HG02759 (cell line): ENCODE measurements around the gene SLC35G3.
"Not testable (repeated sequence)": the region's sequence is repeated elsewhere in the genome, so short reads cannot be mapped to it uniquely, and the experiment has no call there.

Experiments used
- ATAC-seq: cut with Tn5 transposase; IDR thresholded peaks from one replicate; pipeline ENCODE4 v1.9.1; 2021; ENCODE audit warnings: mild to moderate bottlenecking, moderate library complexity; ENCODE audit not compliant: unreplicated experiment

Gene SLC35G3

DNA sequence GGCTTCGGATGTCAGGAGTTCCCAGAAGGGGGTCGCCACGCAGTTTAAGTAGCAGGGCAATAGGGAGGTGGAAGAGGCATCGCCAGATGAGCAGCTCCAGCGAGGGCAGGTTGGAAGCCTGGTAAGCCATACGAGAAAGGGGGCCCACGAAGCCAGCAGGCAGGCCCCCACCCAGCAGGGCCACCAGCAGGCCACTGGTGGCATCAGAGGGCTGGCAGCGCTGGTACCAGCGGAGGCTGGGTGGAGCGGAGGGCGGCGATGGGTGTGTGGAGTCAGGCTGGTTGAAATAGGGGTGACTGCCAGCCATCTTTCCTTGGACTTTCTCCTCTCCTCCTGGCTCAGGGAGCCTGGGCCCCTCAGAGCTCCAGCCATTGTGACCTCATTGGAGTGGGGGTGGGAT is at the start of gene SLC35G3:
Gene SLC35G3 (minus strand): TSS at position 393 of the 400 bp plus-strand sequence. CDS start 86 bp downstream, at position 307.
- not testable (repeated sequence) for ATAC-seq

DNA sequence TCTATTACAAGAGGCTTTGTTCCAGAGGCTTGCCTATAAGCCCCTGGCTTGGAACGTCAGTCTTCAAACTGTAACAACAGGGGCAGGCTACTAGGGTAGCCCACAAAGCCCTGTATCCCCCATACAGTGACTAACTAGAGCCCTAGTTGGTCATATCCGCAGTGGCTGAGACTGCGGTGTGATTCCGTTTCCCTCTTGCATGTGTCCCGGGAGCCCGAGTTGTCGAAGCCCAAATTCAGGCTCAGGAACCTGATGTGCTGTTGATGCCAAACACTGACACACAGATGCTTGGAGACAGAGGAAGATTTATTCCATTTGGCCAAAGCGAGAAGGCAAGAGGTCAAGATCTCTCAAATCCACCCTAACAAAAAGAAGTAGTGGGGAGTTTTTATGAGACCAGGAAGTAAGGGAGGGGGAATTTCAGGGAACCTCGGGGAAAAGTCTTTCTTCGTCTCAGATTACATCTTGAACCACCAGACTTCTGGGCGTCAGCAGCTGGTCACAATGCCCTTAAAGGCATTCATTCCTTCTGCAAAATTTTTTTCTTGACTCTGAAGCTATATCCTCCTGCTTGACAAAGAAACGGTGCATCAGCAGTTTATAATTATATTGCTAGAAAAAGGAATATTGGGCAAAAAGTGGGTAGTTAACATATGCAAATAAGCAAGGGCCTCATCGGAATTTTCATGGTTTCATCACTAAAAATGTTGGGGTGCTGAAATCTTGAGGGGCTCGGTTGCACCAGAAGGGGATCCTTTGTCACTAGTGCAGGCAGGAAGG is 49.6 kb upstream of the SLC35G3 start:
- no peak for ATAC-seq

DNA sequence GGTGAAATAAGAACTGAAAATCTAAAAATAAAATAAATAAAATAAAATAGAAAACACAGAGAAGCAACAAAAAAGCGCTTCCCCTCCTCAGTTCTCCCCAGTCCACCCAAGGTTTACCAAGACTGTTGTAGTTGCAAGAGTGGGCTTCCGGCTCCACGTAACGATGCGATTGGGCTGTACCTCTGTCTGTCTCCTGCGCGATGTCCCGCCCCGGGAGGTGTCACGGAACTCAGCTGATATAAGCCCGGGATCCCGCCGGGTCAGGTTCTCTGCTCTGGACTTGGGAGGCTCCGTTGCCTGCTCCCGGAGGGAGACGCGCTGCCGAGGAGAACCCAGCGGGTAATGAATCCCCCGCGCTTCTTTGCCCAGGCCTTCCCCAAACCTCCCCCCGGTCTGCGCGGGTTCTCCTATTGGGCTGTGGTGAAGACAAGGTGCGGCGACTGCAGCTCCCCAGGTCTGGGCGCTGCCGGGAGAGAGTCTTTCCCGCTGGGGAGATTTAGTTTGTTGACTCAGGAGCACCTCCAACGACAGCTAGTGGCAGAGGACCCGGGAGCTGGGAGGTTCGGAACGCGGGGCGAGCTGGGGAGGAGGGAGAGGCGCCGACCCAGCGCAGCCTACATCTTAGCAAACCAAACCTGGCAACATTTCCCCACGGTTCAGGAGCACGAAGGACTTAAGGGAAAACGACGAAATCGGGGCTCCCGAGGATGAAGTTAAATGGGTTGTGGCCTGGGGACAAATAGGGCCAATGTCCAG is 48.8 kb upstream of the SLC35G3 start, which contains the start of gene SLFN5:
Gene SLFN5 (plus strand): TSS at position 268 of the 756 bp plus-strand sequence. CDS start 15,619 bp downstream, outside the sequence.
- peak; percentile 60 for ATAC-seq

DNA sequence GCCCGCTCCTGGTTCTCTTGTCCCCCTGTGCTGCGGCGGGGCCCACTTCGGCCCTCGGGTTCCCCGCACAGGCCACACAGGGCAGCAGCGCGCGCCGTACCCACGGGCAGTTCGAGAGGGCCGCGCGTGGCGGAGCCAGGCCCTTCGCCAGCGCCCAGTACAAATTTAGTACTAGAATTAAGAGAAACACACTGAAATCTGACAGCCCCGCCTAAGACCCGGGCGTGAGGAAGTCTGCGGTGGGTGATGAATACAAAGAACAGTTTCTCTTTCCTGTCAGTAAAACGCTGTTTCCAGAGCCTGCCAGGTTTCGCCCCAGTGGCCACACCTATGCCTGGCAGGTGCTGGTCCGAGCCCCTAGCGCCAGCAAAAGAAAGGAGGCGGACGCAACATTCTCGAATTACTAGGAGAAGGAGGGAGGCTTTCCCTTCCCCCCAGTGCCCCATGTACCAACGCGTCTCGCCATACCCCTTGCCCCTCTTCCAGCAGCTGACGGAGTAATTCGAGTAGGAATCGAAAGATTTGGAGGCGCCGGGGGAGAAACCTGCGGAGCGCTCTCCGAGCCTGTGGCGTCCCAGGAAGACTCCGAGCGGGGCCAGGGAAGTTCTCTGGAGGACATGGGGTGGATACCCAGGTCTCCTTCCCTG is 48.1 kb upstream of the SLC35G3 start:
- ATAC-seq = peak; percentile 44

DNA sequence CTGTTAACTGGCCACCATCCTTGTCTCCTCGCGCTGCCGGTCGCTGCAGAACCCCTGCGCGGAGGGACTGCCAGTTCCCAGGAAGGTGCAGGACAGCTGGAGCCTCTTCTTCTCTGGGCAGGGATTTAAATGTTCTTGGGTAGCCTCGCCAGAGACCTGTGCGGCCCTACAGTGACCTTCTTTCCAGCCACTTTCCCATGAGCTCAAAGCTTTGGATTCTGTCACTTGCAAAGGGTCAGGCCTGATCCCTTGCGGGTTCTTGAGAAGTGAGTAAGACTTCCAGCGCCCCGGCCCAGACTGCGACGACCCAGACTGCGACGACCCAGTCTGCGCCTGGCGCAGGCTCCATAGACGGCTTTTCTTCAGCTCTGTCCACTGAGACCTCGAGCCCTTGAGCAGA is 47.3 kb upstream of the SLC35G3 start:
- ATAC-seq = no peak

DNA sequence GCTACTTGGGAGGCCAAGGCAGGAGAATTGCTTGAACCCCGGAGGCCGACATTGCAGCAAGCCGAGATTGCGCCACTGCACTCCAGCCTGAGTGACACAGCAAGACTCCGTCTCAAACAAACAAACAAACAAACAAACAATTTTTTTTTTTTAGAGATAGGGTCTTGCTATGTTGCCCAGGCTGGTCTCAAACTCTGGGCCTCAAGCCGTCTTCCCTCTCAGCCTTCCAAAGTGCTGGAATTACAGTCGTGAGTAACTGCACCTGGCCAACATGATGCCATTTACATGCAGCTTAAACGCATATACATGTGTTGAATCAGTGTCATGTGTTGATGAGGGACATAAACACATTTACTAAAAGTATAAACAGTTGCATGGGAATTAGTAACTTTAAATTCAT is 46.7 kb upstream of the SLC35G3 start:
- no peak for ATAC-seq

DNA sequence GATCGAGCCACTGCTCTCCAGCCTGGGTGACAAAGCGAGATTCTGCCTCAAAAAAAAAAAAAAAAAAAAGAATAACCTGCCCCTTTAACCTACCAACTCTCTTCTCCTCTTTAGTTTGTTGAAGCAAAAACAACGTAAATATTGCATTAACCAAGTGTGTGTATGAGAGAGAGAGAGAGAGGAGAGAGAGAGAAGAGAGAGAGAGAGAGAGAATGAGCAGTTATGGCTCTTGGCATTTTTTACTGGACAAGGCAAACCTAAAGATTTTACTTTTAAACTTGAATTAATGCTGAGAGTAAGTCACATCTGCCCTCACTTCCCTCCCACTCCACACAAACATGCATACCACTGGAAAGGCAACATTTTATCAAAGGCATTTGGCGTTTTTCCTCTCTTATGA is 45.6 kb upstream of the SLC35G3 start:
- ATAC-seq = no peak

DNA sequence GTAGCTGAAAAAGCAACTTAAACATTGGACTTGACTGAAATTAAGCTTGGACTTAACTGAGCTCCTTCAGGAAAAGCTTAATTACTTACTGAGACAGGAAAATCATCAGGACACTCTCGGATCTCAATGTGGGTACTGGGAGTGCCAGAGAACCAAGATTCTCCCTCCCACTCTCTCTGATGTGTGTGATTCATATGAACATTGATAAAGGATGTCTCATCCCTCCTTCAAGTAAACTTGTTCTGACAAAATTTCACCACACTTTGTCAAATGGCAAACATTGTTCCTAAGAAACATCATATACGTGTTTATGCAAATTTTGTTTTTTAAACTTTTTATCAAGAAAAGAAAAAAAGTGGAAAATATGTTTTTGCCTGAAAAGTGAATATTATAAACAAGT is 44.6 kb upstream of the SLC35G3 start:
- no peak for ATAC-seq

DNA sequence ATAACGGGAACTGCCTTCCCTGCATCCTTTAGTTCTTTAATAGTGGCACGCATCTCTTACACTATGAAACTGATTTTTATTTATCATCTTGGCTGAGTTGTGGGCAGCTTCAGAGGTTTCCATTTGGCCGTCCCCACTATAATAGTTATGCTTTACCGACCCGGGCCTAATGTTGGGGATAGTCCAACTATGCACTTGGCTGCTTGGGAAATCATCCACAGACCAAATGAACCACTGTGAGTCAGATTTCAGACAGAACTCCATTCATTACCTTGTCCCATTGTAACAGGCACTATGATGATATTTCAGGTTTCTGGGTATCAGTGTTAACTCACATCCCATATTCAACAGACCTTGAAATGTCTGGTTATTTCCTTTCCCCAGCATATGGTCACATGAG is 42.6 kb upstream of the SLC35G3 start:
- ATAC-seq = no peak

DNA sequence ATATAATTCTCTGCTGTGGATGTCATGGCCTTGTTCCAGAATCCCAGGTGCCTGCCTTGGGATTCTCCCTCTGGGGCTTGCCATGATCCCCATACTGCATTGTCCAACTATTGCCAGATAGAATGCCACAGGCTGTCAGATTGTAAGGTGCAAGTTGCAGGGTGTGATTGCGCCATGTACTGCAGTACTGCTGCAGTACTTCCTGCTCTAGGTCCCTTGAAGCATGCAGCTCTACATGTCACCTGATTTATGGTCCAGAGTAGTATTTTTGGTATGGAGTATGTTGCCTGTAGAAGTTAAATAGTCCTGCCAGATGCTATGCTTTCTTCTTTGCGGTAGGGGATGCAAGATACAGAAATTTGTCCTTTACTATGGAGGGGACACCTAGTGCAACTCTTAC is 41.7 kb upstream of the SLC35G3 start:
- no peak for ATAC-seq

DNA sequence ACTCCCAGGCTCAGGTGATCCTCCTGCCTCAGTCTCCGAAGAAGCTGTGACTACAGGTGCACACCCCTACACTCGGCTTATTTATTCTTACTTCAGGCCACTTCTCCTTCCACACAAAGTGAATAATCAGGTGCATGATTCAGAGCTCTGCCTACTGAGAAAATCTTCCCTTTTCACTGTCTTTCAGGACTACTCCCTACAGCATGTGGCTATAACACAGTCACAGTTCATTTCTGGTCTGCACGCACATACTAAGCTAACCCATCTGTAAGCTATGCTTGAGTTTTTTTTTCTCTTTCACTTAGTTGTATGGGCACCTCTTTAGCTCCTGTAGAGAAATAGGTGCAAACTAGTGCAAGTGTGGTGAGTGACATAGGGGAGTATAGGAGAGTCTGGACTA is 41.1 kb upstream of the SLC35G3 start:
- no peak for ATAC-seq

DNA sequence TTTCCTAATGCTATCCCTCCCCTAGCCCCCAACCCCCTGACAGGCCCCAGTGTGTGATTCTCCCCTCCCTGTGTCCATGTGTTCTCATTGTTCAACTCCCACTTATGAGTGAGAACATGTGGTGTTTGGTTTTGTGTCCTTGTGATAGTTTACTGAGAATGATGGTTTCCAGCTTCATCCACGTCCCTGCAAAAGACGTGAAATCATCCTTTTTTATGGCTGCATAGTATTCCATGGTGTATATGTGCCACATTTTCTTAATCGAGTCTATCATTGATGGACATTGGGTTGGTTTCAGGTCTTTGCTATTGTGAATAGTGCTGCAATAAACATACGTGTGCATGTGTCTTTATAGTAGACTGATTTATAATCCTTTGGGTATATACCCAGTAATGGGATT is 40.1 kb upstream of the SLC35G3 start:
- ATAC-seq = not testable (repeated sequence)

DNA sequence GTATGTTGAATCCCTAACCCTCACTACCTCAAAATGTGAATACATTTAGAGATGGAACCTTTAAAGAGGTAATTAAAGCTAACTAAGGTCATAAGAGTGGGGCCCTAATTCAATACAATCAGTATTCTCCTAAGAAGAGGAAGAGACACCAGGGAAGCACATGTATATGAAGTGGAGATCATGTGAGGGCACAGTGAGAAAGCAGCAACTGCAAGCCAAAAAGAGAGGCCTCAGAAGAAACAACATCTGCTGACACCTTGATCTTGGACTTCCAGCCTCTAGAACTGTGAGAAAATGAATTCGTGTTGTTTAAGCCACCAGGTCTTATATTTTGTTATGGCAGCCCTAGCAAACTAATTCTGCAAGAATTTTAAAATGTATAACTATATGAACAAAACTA is 35.4 kb upstream of the SLC35G3 start:
- ATAC-seq = no peak

DNA sequence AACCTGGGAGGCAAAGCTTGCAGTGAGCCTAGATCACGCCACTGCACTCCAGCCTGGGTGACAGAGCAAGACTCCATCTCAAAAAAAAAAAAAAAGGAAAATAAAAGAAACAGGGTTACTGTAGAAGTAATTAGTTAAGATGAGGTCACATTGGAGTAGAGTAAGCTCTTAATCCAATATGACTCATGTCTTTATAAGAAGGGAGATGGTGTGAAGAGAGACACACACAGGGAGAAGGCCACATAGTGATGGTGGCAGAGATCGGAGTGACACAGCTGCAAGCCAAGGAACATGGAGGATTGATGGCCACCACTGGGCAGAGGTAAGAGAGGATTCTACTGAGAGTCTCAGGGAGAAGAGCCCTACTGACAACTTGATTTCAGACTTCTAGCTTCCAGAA is 33.4 kb upstream of the SLC35G3 start:
- no peak for ATAC-seq

DNA sequence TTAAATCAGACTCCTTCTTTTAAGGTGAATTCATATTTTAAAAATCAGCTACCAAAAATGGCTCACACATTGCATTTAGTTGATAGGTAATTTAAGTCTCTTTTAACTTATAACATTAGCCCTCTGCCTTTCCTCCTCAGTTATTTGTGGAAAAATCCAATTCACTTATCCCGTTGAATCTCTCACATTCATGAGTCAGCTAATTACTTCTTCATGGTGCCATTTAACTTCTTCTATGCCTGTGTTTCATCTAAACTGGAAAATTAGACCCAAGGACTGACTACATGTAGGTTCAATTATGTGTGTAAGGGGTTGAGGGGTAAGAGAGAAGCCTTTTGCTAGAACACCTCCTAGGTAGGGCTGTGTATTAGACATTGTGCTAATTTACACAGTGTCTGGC is 30.2 kb upstream of the SLC35G3 start:
- ATAC-seq = no peak

DNA sequence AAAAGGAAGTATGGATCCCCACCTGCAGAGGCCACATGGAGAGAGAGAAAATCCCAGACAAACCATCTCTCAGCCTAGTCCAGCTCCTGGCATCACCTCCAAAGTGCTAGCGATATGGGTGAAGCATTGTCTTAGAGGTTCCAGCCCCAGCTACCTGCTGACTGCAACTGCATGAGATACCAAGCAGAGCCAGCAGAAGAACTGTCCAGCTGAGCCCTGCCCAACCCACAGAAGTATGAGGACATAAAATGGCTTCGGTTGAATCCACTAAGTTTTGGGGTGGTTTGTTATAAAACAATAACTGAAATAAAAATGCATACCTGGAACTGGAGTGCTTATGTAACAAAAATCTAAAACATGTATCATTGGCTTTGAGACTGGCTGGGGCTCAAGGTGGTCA is 28.3 kb upstream of the SLC35G3 start:
- no peak for ATAC-seq

DNA sequence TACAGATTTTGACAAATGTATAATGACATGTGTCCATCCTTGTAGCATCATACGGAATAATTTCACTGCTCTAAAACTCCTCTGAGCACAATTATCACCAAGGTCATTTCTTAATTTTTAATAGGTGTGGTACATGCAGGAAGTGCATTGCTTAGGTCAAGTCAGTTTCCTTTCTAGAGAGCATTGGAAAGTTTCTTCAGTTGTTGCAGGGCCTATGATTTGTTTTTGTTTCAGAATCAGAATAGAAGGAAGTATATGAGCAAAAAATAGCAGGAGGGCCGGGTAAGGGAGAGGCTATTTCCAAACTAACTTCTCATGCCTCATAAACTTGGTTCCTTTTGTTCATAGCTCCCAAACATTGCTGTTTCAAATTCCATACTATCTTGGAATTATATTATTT is 24.7 kb upstream of the SLC35G3 start:
- no peak for ATAC-seq

DNA sequence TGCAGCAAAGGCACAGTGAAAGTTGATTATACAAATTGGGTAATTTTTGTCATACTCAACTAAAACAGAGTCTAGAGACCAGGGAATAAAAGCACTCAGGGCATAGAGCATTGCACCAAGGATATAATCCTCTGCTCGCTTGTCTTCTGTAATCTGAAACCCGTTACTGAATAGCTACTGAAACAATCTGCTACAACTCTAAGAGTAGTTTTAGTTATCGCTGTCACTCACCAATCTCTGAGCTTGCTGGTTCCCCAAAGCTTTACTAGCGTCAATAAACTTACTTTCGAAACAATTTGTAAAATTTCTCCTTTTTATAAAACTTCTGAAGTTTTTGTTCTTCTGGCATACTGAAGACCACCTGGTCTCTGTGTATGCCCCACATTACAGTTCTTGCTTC is 22.9 kb upstream of the SLC35G3 start:
- no peak for ATAC-seq

DNA sequence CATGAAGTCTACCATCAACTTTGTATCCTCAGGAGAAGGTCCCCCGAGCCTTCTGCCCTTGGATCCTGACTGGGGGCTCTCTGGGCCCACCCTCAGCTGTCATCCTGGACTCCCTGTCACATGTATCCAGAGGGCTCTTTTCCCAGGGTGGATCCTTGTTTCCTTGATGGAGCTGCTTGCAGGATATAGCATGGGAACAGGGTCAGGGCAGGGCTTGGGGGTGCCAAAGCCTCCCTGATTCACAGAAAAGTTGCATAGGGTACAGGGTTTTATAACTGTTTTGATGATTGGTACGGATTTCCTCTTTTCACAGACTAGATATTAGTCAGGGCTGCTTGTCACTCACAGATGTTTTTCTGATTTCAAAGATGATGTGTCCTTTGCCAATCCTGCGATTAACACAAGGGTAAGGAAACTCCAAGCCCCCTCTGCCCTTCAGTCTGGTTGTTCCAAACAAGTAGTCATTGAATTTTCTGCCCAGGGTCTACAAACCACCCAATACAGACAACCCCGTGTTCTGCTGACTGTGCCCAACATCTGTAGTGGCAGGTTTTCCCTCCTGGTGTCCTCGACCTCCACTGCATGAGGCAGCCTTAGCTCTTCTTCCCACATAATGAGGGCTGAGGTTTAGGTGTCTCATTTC is 20.6 kb upstream of the SLC35G3 start:
- ATAC-seq = no peak

DNA sequence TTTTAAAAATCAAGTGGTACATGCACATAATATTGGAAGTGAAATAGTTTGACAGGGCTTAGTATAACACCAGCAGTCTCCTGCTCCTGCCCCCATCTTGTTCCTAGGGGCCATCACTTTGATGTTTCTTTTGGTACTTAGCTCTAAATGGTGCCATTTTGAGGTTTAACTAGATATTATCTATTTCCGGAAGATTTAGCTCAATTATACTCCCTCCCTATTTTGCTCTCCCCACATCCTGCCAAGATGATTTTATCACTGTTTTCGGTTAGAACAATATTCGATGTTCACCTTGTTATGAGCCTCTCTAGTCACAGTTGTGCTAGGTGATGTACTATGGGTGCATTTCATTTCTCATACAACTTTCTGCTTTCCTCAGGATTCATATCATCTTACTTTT is 20.0 kb upstream of the SLC35G3 start:
- ATAC-seq = no peak

DNA sequence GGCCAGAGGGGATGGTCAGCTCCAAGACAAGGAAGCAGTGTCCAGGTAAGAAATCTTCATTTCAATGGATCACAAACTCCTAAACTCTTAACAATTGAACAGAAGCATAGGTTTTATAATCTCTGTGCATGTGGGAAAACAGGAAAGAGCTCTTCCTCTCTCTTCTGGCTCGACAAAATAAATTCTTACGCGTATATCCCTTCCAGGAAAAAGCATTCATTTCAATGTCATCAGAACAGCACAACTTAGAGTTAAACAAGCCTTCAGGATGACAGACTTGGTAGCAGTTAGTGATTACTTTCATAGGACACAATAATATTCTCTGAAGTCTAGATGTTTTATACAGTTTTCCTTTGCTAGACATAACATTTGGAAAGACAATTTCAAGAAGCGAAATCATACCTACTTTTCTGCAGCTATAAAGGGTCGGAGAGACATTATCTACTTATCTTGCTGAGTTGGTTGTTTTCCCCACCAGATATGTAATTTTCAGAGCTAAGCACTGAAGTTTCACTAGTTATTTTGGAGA is 19.3 kb upstream of the SLC35G3 start:
- no peak for ATAC-seq
